Skin epidermis (tissue), 12 donors: ENCODE data around the gene TCF7L1.
"Not testable (repeated sequence)": the region's sequence is repeated elsewhere in the genome, so short reads cannot be mapped to it uniquely, and the experiment has no call there.

Experiments
- H3K27ac ChIP-seq, 21 experiments: fragments of 200-600 bp; sonication (generic) in 11 of 21; one replicate each; pipeline ENCODE4 v1.5.0; 2020; ENCODE audit warnings: mild to moderate bottlenecking in 3 of 21, inconsistent platforms in 2 of 21, moderate library complexity in 2 of 21
- H3K4me3 ChIP-seq, 7 experiments: fragments of 200-600 bp; sonication (generic) in 2 of 7; one replicate each; pipeline ENCODE4 v1.5.0; 2020; ENCODE audit warnings: inconsistent platforms in 2 of 7, mild to moderate bottlenecking in 2 of 7, moderate library complexity in 1 of 7

TCF7L1 gene

DNA sequence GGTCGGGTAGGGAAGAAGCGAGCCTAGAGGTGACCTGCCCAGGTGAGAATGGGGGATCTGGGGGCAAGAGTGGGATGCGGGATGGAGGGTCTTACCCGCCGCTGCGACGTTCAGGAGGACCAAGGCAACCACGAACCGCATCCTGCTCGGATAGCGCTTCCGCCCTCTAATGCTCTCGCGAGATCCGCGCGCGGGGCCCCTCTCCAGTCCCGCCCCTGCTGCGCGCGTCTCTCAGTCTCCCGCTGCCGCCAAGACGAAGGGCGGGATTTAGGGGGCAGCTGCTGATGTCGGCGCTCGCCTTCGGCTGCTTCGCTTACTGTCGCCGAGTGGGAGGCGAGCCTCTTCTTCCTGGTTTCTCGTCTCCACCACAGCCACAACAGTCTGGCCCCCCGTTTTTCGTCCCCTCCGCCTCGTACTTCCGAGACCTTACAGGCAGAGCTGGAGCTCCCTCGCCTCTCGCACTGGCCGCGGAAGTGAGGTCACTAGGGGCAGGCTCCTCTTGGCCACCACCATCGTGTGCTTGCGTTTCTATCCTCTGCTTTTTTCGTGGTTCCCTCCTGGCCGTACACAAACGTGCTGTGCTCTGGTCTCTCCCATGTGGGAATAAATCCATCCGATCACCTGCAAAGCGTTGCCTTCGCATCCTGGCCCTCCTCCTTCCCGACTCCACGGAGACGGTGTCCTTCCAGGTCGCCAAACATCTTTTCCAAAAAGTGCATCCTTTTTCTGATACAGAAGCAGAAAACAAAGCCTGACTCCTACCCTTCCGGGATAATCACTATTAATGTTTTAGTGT, 194.8 kb downstream of the TCF7L1 start, which contains the start of gene TGOLN2:
Gene TGOLN2 (minus strand): TSS at position 168 of the 796 bp plus-strand sequence. CDS start 27 bp downstream, at position 141.
- H3K4me3 ChIP-seq = peak within 1 kb of the TSS; percentile 56 to 82 (median 75)
- peak within 1 kb of the TSS; percentile 68 to 100 (median 97) for H3K27ac ChIP-seq

DNA sequence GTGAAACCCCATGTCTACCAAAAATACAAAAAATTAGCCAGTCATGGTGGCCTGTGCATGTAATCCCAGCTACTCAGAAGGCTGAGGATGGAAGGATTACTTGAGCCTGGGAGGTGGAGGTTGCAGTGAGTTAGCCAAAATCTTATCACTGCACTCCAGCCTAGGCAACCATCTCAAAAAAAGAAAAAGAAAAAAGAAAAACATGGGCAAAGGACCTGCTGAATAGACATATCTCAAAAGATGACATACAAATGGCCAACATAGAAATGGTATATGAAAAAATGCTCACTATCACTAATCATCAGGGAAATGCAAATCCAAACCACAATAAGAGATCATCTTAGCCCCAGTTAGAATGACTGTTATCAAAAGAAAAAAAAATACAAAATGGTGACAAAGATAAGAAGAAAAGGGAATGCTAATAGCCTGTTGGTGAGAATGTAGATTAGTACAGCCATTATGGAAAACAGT, 196.0 kb downstream of the TCF7L1 start:
- H3K27ac ChIP-seq = no peak overlapping the region
- no peak overlapping the region for H3K4me3 ChIP-seq

DNA sequence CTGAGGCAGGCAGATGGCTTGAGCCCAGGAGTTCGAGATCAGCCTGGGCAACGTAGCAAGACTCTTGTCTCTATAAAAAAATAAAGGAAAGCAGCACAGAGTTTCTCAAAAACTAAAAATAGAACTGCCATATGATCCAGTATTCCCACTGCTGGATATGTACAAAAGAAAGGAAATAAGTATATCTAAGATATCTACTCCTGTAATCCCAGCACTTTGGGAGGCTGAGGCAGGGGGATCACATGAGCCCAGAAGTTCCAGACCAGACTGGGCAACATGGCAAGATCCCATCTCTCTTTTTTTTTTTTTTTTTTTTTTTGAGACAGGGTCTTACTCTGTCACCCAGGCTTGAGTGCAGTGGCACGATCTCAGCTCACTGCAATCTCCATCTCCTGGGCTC, 196.5 kb downstream of the TCF7L1 start:
- not testable (repeated sequence) for H3K27ac ChIP-seq, H3K4me3 ChIP-seq

DNA sequence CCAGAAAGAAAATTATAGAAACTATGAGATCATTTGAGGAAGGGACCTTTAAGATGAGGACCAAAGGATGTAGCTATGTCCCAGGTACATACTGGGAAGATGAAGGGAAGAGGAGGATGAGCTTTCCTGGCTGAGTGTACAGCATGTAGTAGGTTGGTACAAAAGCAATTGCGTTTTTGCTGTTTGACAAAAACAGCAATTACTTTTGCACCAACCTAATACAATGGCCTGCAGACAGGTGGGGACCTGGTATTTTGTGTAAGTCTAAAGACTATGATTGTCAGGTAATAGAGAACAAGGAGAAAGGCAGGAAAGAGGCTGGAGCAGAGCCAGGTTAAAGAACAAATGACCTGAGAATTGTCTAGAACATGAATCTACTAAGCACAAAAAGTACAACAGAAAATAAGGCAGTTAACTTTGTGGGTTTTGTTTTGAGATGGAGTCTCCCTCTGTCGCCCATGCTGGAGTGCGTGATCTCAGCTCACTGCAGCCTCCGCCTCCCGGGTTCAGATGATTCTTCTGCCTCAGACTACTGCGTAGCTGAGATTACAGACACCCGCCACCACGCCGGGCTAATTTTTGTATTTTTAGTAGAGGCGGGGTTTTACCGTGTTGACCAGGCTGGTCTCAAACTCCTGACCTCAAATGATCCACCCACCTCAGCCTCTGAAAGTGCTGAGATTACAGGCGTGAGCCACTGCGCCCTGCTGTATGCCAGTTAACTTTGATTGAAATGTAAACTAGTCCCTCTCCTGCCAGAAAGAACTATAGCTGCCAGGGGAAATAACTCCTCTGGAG, 197.8 kb downstream of the TCF7L1 start:
- Histone ChIP-seq H3K27ac (no peak overlapping the region), H3K4me3 (no peak overlapping the region)

DNA sequence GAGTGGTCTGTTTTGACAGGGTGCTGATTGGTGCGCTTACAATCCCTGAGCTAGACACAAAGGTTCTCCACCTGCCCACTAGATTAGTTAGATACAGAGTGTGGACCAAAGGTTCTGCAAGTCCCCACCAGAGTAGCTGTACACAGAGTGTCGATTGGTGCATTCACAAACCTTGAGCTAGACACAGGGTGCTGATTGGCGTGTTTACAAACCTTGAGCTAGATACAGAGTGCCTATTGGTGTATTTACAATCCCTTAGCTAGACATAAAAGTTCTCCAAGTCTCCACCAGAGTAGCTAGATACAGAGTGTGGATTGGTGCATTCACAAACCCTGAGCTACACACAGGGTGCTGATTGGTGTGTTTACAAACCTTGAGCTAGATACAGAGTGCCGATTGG, 200.7 kb downstream of the TCF7L1 start:
- H3K4me3 ChIP-seq, H3K27ac ChIP-seq: not testable (repeated sequence)

DNA sequence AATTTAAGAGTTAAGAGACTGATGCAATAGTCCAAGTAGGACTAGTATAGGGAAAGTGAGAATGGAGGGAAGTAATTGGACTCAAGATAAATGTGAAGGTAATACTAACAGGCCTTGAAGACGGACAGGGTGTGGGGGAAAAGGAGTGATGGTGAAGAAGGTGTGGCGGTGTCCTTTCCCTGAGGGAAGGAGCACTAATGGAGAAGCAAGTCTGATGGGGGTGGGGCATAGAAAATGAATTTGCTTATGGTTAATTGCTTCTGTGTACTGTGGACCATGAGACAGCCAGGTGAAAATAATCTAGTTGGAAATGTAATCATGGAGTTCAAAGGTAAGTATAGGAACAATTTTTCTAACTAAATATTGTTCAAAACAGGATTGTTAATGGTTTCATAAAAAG, 201.7 kb downstream of the TCF7L1 start:
- no peak overlapping the region for H3K27ac ChIP-seq
- no peak overlapping the region for H3K4me3 ChIP-seq

DNA sequence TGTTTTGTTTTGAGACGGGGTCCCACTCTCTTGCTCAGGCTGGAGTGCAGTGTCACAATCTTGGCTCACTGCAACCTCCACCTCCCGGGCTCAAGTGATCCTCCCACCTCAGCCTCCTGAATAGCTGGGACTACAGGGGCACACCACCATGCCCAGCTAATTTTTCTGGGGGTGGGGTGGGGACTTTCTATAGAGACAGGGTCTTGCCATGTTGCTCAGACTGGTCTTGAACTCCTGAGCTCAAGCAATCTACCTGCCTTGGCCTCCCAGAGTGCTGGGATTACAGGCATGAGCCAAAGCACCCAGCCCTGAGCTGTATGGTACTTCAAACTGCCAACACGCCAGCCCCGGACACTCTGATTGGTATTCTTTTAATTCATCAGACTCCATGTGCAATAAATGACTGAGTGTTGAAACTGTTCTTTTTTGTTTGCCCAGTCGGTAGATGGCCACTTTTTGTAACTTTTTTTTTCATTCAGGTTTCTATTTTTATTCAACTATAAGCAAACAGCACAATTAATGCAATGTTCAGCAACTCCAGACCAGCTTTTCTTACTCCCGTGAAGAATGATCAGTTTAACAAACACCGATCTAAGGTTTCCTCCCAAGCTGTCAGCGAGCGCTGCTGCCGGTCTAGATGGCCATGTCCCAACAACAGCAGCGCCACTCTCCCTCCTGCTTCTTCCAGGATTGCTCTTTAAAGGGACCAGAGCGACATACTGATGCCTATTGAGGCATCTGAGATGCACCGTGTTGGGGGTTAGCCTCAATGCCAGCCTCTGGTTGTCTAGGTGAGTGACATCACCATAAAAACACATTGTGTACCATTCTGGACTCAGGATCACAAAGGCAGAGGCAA, 207.1 kb downstream of the TCF7L1 start:
- Histone ChIP-seq H3K4me3 (no peak overlapping the region), H3K27ac (no peak overlapping the region)

DNA sequence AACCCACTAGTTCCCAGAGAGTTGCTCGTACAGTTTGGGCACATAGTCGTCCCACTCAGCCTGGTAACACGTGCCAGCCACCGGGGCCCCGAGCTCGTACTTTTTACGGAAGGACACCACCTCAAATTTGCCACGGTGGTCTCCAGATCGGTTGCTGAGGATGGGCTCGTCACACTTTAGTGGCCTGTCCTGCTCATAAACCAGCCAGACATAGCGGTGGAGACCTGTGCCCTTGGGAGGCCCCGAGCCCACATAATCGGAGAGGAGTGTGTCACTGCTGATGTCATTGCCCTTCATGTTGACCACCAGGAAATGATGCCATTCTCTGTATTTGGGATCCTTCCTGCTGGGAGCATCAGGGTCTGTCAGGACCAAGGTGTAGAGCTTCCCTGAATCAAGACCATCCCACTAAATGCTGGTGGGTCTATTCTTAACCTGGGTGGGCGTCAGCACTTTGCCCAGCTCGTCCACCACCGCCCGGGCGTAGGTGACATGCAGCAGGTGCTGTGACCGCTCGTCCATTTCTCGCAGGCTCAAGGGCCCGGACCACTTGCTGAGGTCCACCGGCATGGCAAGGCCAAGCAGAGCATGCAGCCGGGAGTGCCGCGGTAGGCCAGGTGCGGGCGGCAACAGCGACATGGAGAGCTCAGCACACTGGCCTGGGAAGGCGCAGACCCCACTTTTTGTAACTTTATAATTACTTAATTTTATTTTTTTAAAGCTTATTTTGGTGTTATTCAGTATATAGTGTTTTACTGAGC, 208.3 kb downstream of the TCF7L1 start:
- H3K27ac ChIP-seq = no peak overlapping the region
- no peak overlapping the region for H3K4me3 ChIP-seq

DNA sequence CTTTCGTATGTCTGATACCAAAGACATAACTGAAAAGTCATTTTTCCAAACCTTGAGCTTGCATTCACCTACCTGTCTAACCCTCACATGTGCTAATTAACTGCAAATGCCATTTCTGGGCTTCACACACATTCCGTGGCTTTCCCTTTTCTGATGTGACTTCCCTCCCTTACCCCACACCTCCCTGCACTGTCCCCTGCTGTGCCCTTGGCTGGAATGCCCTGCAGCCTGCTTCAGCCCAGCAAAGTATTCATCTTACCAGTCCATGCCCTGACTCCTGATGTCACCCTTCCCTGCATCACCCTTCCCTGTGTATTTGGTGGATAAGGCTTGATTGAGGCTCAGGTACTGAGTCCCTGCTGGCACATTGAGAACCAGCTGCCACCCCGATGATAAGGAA, 209.0 kb downstream of the TCF7L1 start:
- no peak overlapping the region for H3K4me3 ChIP-seq
- H3K27ac ChIP-seq = no peak overlapping the region

DNA sequence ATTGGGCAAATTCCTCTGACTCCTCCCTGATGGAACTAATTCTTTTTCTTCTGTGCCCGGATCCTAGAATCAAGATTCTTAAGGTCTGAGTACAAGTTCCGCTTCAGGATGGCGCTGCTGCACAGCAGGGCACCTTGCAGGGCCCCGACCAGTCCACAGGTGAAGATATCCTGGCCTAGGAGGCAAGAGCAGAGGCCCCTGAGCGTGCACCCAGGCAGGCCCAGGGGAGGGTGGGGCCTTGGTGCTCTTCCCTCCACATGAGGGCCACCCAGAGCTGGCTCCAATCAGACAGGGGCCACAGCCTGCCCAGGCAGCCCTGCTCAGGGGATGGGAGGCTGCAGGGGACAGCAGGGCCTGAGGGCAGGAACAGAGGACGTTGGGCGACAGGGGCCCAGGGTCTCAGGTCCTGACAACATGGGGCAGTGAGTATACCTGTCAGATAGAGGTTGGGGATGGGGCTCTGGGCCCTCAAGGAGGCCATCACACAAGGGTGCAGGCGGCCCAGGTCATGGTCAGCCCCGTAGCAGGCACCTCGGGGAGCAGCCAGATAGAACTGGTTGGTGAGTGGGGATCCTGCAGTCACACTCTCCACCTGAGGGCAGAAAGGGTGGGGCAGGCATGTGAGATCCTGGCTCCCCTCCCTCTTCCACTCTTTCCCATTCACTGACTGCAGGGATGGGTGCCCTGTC, 210.2 kb downstream of the TCF7L1 start:
- not testable (repeated sequence) for H3K4me3 ChIP-seq, H3K27ac ChIP-seq

DNA sequence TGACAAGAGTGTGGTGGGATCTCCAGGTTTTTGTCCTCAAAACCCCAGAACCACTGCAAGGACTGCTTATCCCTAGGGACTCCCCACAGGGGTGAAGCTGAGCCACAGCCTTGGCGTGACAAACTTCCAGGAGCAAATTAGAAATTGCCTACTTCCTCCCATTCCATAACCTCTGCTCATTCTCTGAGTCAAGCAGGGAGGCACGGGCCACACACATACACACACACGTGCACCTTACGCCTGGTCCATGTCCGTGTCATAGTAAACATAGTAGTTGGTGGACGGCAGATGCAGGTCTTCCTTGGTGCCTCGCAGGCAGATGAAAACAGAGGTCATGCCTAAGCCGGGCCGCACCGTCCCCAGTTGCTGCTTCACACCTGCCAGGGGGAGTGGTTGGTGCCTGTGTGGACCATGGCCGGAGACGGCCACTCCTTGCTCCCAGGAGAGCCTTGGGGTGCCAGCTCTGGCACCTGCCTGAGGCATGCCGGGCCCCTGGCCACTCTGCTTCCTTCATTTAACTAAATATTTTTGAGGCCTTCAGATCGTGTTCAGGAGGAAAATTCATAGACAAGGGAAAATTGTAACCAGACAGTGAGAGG, 211.3 kb downstream of the TCF7L1 start:
- no peak overlapping the region for H3K27ac ChIP-seq
- no peak overlapping the region for H3K4me3 ChIP-seq

DNA sequence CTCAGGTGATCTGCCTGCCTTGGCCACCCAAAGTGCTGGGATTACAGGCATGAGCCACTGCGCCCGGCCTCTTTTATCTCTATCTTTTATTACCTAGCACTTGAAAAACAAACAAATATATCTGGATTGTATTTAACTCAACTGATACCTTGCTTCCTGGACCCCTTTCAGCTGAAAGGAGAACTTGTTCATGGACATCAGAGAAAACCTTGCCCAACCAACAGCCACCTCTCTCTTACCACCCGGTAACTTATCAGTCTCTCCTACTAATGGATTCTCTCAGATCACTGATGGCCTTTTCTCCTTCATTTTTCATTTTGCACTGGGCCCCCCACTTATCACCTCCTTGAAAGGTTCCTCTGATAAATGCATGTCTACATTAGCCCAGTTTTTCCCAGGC, 214.4 kb downstream of the TCF7L1 start:
- Histone ChIP-seq H3K27ac (no peak overlapping the region), H3K4me3 (no peak overlapping the region)

DNA sequence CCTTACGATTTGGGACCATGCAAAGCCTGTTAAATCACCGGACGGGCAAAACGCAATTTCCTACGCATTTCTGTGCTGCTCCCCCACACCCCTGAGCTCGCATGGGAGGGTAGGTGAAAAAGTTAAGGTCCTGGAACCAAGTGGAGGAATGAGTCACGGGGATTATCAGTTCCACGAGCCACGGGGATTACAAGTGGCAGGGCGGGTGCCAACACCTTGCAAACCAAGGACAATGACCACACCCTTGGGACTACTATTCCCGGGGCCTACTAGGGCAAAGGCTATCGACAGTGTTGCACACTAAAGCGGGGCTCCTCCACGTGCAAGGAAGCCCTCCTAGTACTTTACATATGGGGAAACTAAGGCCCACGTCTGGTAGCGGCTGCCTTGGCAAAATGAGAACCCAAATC, 220.7 kb downstream of the TCF7L1 start:
- H3K4me3 ChIP-seq = peak overlapping the region; percentile 57 to 79 (median 63)
- H3K27ac ChIP-seq = peak overlapping the region in 20 of 21 experiments; percentile 65 to 97 (median 90)

DNA sequence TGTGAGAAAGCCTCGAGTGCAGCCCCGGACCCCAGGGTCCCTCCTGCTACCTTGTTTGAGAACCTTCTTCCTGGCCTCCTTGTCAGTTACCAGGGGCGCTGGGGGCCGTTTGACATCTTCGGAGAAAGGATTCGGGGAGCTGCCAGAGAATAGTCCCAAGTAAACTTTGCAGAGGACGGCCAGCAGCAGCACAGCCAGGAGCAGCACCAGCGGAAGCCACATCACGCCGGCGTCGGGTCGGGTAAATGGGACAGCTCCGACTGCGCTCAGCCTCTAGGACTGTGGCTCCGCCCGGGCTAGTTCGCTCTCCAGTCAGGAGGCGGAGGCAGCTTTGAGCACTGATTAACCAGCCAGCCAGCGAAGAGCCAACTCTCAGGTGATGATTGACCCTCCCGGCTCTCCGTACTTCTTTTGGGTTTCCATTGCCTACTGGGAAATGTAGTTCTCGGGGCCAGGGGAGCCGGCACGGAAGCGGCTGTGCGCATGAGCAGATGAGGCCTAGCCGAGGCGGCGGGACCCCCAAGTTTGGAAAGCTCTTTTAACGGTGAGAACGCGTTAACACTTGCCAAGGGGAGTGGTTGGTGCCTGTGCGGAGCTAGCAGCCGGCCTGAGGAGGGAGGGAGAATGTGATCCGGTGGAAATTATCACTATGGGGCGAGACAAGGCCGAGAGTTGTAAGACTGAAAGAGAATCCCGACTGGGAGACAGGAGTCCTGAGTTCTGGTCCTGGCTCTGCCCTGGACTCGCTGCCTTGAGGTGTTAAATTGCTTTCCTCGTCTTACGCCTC, 221.3 kb downstream of the TCF7L1 start, which contains the start of the genes ELMOD3 and RETSAT:
Gene ELMOD3 (plus strand): TSS at position 484 of the 787 bp plus-strand sequence. CDS start 2,430 bp downstream, outside the sequence.
Gene RETSAT (minus strand): TSS at position 243 of the 787 bp plus-strand sequence. CDS start 21 bp downstream, at position 222.
- H3K4me3 ChIP-seq = peak within 1 kb of the TSS; percentile 57 to 79 (median 63)
- H3K27ac ChIP-seq = peak within 1 kb of the TSS; percentile 43 to 97 (median 91)

DNA sequence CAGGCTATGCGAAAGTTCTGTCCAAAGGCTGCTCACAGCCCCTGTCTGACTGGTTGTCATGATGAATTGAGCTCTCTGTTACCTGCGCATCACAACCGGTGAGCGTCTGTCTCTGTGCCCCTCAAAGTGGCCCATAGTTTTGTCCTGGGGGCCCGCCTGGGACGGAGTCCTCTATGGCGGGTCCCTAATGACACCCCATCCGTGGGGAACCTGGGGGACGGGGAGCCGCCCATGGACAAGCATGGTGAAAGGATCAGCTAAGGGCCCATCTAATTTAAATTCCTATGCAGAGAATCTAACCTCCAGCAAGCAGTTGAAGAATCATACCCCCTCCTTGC, 221.8 kb downstream of the TCF7L1 start:
- H3K27ac ChIP-seq = peak overlapping the region; percentile 43 to 97 (median 91)

DNA sequence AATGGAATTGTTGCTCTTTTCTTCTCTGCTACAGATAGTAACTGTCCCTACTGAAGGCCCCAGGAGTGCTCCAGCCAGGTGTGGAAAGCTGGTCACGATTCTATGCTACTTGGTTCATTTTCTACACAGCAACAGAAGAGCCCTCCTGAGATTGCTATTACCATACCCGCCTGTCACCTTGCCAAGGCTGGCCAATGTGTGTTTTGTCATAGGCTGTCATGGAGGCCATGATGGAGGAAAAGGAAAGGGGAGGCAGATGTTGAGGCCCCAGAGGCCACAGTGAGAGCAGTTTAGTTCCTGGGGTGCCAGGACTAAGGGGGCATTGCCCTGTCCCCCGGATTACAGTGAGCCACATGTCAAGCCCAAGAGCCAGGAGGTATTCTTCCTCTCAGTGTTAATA, 222.3 kb downstream of the TCF7L1 start:
- Histone ChIP-seq H3K27ac (peak overlapping the region in 13 of 21 experiments; percentile 25 to 97 (median 93)), H3K4me3 (peak overlapping the region in 6 of 7 experiments; percentile 57 to 79 (median 65))

More for the DNA sequence above, 221.8 kb downstream of the TCF7L1 start:
- peak overlapping the region; percentile 57 to 79 (median 63) for H3K4me3 ChIP-seq

DNA sequence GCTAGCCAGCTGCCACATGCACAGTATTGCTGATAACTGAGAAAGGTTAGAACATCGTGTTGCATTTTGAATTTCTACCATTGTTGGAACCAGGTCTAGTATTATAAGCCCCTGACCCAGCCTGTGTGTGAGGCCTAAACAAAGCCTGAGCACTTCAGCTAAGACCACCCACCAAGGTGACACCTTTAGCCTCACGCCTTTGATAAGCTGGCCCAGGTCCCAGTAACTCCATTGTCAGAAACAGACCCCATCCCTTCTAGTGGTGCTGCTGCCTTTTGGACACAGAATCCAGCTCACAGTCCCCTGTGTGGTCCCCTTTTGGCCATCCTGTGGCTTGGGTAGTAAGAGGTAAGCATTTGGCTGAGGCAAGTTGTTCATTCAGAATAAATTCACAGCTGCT, 223.0 kb downstream of the TCF7L1 start:
- peak overlapping the region in 1 of 21 experiments; percentile 15 for H3K27ac ChIP-seq
- no peak overlapping the region for H3K4me3 ChIP-seq
